A673 (cell line): ENCODE results near the gene HNRNPA2B1. TPM values are rescaled to one million over a fixed set of nuclear protein-coding genes. Genes with fewer than 3 reads are reported as not detected.

Source experiments
- BruUV-seq: library from RNA; stranded (reverse); fragments of 400-500 nt; replicated peaks from 2 replicates; lab custom pipeline; 2021; lab: Mats Ljungman, UMichigan
- CTCF ChIA-PET: fragments of 300-600 bp; sonication (Branson Sonifier 250); formaldehyde crosslinking; loops from one replicate; lab custom pipeline; 2022; ENCODE audit warnings: antibody characterized with exemption; lab: Charles Lee
- POLR2A ChIA-PET: fragments of 300-600 bp; sonication (Branson Sonifier 250); formaldehyde crosslinking; loops from one replicate; lab custom pipeline; 2022; ENCODE audit warnings: antibody characterized with exemption; ENCODE audit not compliant: low non-redundant PET; lab: Charles Lee
- DNase-seq: peaks from one replicate; pipeline ENCODE4 v3.0.0-alpha.2; 2015; ENCODE audit warnings: low spot score
- H3K27ac ChIP-seq: fragments of 200-600 bp; sonication (generic); 2 replicates; pipeline ENCODE4 v1.5.1; 2016; ENCODE audit warnings: mixed run types, low read depth, mild to moderate bottlenecking, mixed read lengths, antibody characterized with exemption, low read length; ENCODE audit not compliant: poor library complexity, severe bottlenecking
- H3K27me3 ChIP-seq: fragments of 200-600 bp; sonication (generic); replicated peaks from 2 replicates; pipeline ENCODE4 v1.6.1; 2017; ENCODE audit warnings: mixed run types, low read depth, mild to moderate bottlenecking, mixed read lengths, antibody characterized with exemption, low read length; ENCODE audit not compliant: insufficient read depth, poor library complexity
- H3K36me3 ChIP-seq: fragments of 200-600 bp; sonication (generic); 2 replicates; pipeline ENCODE4 v1.6.1; 2016; ENCODE audit warnings: mixed run types, mild to moderate bottlenecking, mixed read lengths, antibody characterized with exemption, low read length; ENCODE audit not compliant: insufficient read depth, poor library complexity, severe bottlenecking
- H3K4me1 ChIP-seq: fragments of 200-600 bp; sonication (generic); 2 replicates; pipeline ENCODE4 v1.6.1; 2017; ENCODE audit warnings: mixed run types, mild to moderate bottlenecking, mixed read lengths, antibody characterized with exemption, low read length; ENCODE audit not compliant: insufficient read depth, poor library complexity, severe bottlenecking
- H3K4me3 ChIP-seq: fragments of 200-600 bp; sonication (generic); 2 replicates; pipeline ENCODE4 v1.5.1; 2016; ENCODE audit warnings: low read depth, mixed run types, mild to moderate bottlenecking, mixed read lengths, low read length; ENCODE audit not compliant: poor library complexity, severe bottlenecking
- H3K9me3 ChIP-seq: fragments of 200-600 bp; sonication (generic); 2 replicates; pipeline ENCODE4 v1.6.1; 2016; ENCODE audit warnings: mixed run types, low read depth, mild to moderate bottlenecking, mixed read lengths, antibody characterized with exemption, low read length; ENCODE audit not compliant: poor library complexity, severe bottlenecking
- CTCF ChIP-seq: fragments of 300-800, 200-600 bp; sonication (generic); conservative IDR thresholded peaks from 2 replicates; pipeline ENCODE4 v1.5.1; 2017; ENCODE audit warnings: low read depth, mild to moderate bottlenecking, antibody characterized with exemption, low read length, moderate library complexity, mixed read lengths
- EZH2 ChIP-seq: fragments of 200-600 bp; sonication (generic); IDR thresholded peaks from 2 replicates; pipeline ENCODE4 v1.6.1; 2017; ENCODE audit warnings: borderline replicate concordance, low read depth, mild to moderate bottlenecking, mixed read lengths, antibody characterized with exemption, low read length; ENCODE audit not compliant: poor library complexity, severe bottlenecking
- intact Hi-C: fragments of 100-400 bp; cut with micrococcal nuclease; formaldehyde crosslinking; loops from one replicate; pipeline ENCODE4 v1.10.0; 2022; ENCODE audit not compliant: unreplicated experiment
- total RNA-seq: library from RNA; stranded (reverse); gene quantifications from 2 replicates; pipeline ENCODE4 v1.2.3, GENCODE V29; 2021

Gene HNRNPA2B1
- total RNA-seq, 1 experiment from 2014 or later, result 1,229 TPM

GRCh38 chr7:26181474-26182227, 18.9 kb downstream of the HNRNPA2B1 start:
- ChIA-PET CTCF (no interaction called here), POLR2A (interaction anchor here (0.5 kb wide), 1 partner anchor 37 kb away, joined by 6 read pairs; no protein-coding TSS in a partner anchor)
- intact Hi-C loops, result loop anchor here (5.0 kb wide), 1 partner anchor 289 kb away; no protein-coding TSS in a partner anchor
- Histone ChIP-seq H3K9me3 (no peaks in the 10 kb centered on the region), H3K27ac (no peak overlapping the region), H3K27me3 (no peaks in the 10 kb centered on the region), H3K36me3 (peaks cover 4% of the 10 kb centered on the region), H3K4me3 (no peak overlapping the region), H3K4me1 (no peaks in the 10 kb centered on the region)
- no peak for TF ChIP-seq EZH2
- TF ChIP-seq CTCF, result no peak
- no peak for DNase-seq
- no TSS peak for BruUV-seq

GRCh38 chr7:26180792-26181198, 19.8 kb downstream of the HNRNPA2B1 start:
- intact Hi-C loops, result loop anchor here (5.0 kb wide), 1 partner anchor 288 kb away; no protein-coding TSS in a partner anchor
- no peak overlapping the region for H3K4me3 ChIP-seq
- no peaks in the 10 kb centered on the region for H3K9me3 ChIP-seq
- no peak for DNase-seq
- TF ChIP-seq CTCF, result no peak
- no peak for TF ChIP-seq EZH2
- H3K27ac ChIP-seq, result no peak overlapping the region
- CTCF ChIA-PET, result no interaction called here
- no peaks in the 10 kb centered on the region for H3K36me3 ChIP-seq
- no peaks in the 10 kb centered on the region for H3K27me3 ChIP-seq
- no peaks in the 10 kb centered on the region for H3K4me1 ChIP-seq
- no TSS peak for BruUV-seq
- POLR2A ChIA-PET, result no interaction called here

- POLR2A ChIA-PET, result interaction anchor here (1.0 kb wide), 1 partner anchor 20 kb away, joined by 5 read pairs; no protein-coding TSS in a partner anchor
- Histone ChIP-seq H3K36me3 (no peaks in the 10 kb centered on the region), H3K27ac (no peak overlapping the region), H3K4me3 (no peak overlapping the region), H3K27me3 (no peaks in the 10 kb centered on the region), H3K4me1 (no peaks in the 10 kb centered on the region), H3K9me3 (no peaks in the 10 kb centered on the region)
- intact Hi-C loops, result loop anchor here (1.0 to 5.0 kb wide), 2 partner anchors 89 to 288 kb away; no protein-coding TSS in a partner anchor
- DNase-seq, result no peak
- BruUV-seq, result no TSS peak
- CTCF ChIA-PET, result no interaction called here
- no peak for TF ChIP-seq EZH2
- TF ChIP-seq CTCF, result no peak
Measured at GRCh38 chr7:26179826-26180497, 20.6 kb downstream of the HNRNPA2B1 start.
